Liver (tissue), 9 donors: ENCODE measurements around the gene ZDHHC5. TPM values are rescaled to one million over a fixed set of nuclear protein-coding genes. Genes with fewer than 3 reads are reported as not detected.

ENCODE experiments used
- DNase-seq: peaks from one replicate; pipeline ENCODE4 v3.0.0-alpha.2; 2017; ENCODE audit warnings: low spot score
- H3K27ac ChIP-seq, 2 donors: one replicate each; pipeline ENCODE4 v1.7.0; 2013; ENCODE audit warnings: inconsistent platforms in 2 of 2, low read length in 2 of 2, control low read depth in 1 of 2, low read depth in 1 of 2, mild to moderate bottlenecking in 1 of 2
- H3K27me3 ChIP-seq, 4 donors: one replicate each; pipeline versions ENCODE4 v1.6.1 to v1.7.0; 2013; ENCODE audit warnings: low read length in 3 of 4, inconsistent platforms in 1 of 4, mild to moderate bottlenecking in 1 of 4, moderate library complexity in 1 of 4; ENCODE audit not compliant: control insufficient read depth in 4 of 4, insufficient read depth in 4 of 4
- H3K36me3 ChIP-seq, 4 donors: one replicate each; pipeline versions ENCODE4 v1.6.1 to v1.7.0; 2013; ENCODE audit warnings: low read length in 3 of 4, mild to moderate bottlenecking in 3 of 4, low read depth in 1 of 4, moderate library complexity in 1 of 4; ENCODE audit not compliant: control insufficient read depth in 4 of 4, insufficient read depth in 3 of 4
- H3K4me1 ChIP-seq, 4 donors: one replicate each; pipeline versions ENCODE4 v1.6.1 to v1.7.0; 2013; ENCODE audit warnings: low read length in 3 of 4, mild to moderate bottlenecking in 3 of 4, moderate library complexity in 1 of 4; ENCODE audit not compliant: control insufficient read depth in 4 of 4, insufficient read depth in 4 of 4
- H3K4me3 ChIP-seq, 3 donors: one replicate each; pipeline versions ENCODE4 v1.6.1 to v1.7.0; 2013; ENCODE audit warnings: low read length in 3 of 3, control low read depth in 1 of 3, low read depth in 1 of 3, mild to moderate bottlenecking in 1 of 3
- H3K9ac ChIP-seq, 2 donors: one replicate each; pipeline ENCODE4 v1.7.0; 2013; ENCODE audit warnings: low read length in 2 of 2, mild to moderate bottlenecking in 2 of 2, moderate library complexity in 2 of 2, control low read depth in 1 of 2, low read depth in 1 of 2
- H3K9me3 ChIP-seq, 4 donors: one replicate each; pipeline versions ENCODE4 v1.6.1 to v1.7.0; 2013; ENCODE audit warnings: low read length in 3 of 4; ENCODE audit not compliant: control insufficient read depth in 4 of 4
- ATF3 ChIP-seq: IDR thresholded peaks from 2 replicates; pipeline ENCODE4 v1.6.1; 2016; ENCODE audit warnings: antibody characterized with exemption
- CTCF ChIP-seq: fragments of 150-350 bp; IDR thresholded peaks from 2 replicates; pipeline ENCODE4 v1.5.1; 2017; ENCODE audit warnings: improper control_type of control experiment, low read depth, low read length; ENCODE audit not compliant: missing input control
- EGR1 ChIP-seq, 2 donors: IDR thresholded peaks; 2 replicates each; pipeline ENCODE4 v1.6.1; 2016 to 2018; ENCODE audit warnings: antibody characterized with exemption in 2 of 2, low read depth in 2 of 2
- FOXA1 ChIP-seq: IDR thresholded peaks from 2 replicates; pipeline ENCODE4 v1.6.1; 2016; ENCODE audit warnings: antibody characterized with exemption
- HNF4A ChIP-seq, 2 donors: conservative IDR thresholded peaks; 2 replicates each; pipeline ENCODE4 v1.6.1; 2016; ENCODE audit warnings: antibody characterized with exemption in 2 of 2, mild to moderate bottlenecking in 2 of 2
- HNF4G ChIP-seq: IDR thresholded peaks from 2 replicates; pipeline ENCODE4 v1.6.1; 2016; ENCODE audit warnings: antibody characterized with exemption
- MAX ChIP-seq: IDR thresholded peaks from 2 replicates; pipeline ENCODE4 v1.6.1; 2016; ENCODE audit warnings: antibody characterized with exemption
- NR2F2 ChIP-seq: IDR thresholded peaks from 2 replicates; pipeline ENCODE4 v1.6.1; 2016; ENCODE audit warnings: antibody characterized with exemption
- RAD21 ChIP-seq, 2 donors: IDR thresholded peaks; 2 replicates each; pipeline ENCODE4 v1.6.1; 2016; ENCODE audit warnings: antibody characterized with exemption in 2 of 2, mild to moderate bottlenecking in 2 of 2
- TAF1 ChIP-seq: conservative IDR thresholded peaks from 2 replicates; pipeline ENCODE4 v1.6.1; 2016; ENCODE audit warnings: antibody characterized with exemption, mild to moderate bottlenecking
- YY1 ChIP-seq: IDR thresholded peaks from 2 replicates; pipeline ENCODE4 v1.6.1; 2016; ENCODE audit warnings: antibody characterized with exemption, mild to moderate bottlenecking
- WGBS: extraction: QIAGEN DNeasy Blood & Tissue Kit; methylation state at CpG from one replicate; pipeline ENCODE4 v1.1.7; 2013; 5-methylcytosine and 5-hydroxymethylcytosine counted together
- polyA plus RNA-seq, 2 donors: library from polyadenylated mRNA; stranded (reverse) in 1 of 2; unstranded in 1 of 2; fragments of 200-250 nt in 1 of 2; fragments of >200 nt in 1 of 2; fragmentation: Nextera tagmentation in 1 of 2; extraction: Ambion mirVana in 1 of 2; gene quantifications; one replicate each; pipeline versions ENCODE4 v1.2.1 to v1.2.3, GENCODE V29; 2013 to 2015
- total RNA-seq, 2 donors: library from RNA; depleted of rRNA; stranded (reverse); fragments of >200 nt; gene quantifications; one replicate each; pipeline ENCODE4 v1.2.3, GENCODE V29; 2014
- TF ChIP-seq, protein P1 (sequence below): IDR thresholded peaks from 2 replicates; pipeline ENCODE4 v1.6.1; 2016; ENCODE audit warnings: antibody characterized with exemption, mild to moderate bottlenecking
- donor health status: healthy.
- donor health status: healthy.
- donor health status: healthy.
- donor health status: healthy.
- donor health status: healthy.

Gene ZDHHC5
- total and polyA plus RNA-seq, 4 donors: 7.2 to 31.4 (median 26.1) TPM

DNA sequence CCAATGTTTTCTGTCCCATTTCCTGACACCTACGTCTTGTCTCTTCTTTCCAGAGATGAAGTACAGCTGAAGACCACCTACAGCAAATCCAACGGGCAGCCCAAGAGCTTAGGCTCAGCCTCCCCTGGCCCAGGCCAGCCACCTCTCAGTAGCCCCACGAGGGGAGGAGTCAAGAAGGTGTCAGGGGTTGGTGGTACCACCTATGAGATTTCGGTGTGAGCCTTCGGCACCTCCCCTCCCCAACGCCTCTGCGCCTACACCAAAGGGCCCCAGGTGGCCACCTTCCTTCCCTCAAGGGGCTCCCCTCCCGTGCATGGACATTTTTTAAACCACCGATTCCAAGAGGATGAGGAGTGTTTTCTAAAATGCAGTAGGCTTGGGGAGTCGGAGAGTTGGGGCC, 31.9 kb downstream of the ZDHHC5 start:
- TF ChIP-seq CTCF: no peak
- no peak for TF ChIP-seq TAF1
- TF ChIP-seq MAX: no peak
- no peak for TF ChIP-seq RAD21 (IDR thresholded peaks at IDR 0.05)
- no peak for TF ChIP-seq NR2F2
- TF ChIP-seq YY1: no peak
- TF ChIP-seq, protein P1, sequence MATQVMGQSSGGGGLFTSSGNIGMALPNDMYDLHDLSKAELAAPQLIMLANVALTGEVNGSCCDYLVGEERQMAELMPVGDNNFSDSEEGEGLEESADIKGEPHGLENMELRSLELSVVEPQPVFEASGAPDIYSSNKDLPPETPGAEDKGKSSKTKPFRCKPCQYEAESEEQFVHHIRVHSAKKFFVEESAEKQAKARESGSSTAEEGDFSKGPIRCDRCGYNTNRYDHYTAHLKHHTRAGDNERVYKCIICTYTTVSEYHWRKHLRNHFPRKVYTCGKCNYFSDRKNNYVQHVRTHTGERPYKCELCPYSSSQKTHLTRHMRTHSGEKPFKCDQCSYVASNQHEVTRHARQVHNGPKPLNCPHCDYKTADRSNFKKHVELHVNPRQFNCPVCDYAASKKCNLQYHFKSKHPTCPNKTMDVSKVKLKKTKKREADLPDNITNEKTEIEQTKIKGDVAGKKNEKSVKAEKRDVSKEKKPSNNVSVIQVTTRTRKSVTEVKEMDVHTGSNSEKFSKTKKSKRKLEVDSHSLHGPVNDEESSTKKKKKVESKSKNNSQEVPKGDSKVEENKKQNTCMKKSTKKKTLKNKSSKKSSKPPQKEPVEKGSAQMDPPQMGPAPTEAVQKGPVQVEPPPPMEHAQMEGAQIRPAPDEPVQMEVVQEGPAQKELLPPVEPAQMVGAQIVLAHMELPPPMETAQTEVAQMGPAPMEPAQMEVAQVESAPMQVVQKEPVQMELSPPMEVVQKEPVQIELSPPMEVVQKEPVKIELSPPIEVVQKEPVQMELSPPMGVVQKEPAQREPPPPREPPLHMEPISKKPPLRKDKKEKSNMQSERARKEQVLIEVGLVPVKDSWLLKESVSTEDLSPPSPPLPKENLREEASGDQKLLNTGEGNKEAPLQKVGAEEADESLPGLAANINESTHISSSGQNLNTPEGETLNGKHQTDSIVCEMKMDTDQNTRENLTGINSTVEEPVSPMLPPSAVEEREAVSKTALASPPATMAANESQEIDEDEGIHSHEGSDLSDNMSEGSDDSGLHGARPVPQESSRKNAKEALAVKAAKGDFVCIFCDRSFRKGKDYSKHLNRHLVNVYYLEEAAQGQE: no peak
- no peaks in the 10 kb centered on the region for H3K9me3 ChIP-seq
- no peaks in the 10 kb centered on the region for H3K27me3 ChIP-seq
- DNase-seq: no peak
- no peaks in the 10 kb centered on the region for H3K4me1 ChIP-seq
- H3K27ac ChIP-seq: no peak overlapping the region
- H3K9ac ChIP-seq: no peak overlapping the region
- 92% methylated on average over 10 of the region's 10 CpGs for WGBS
- no peak overlapping the region for H3K4me3 ChIP-seq
- H3K36me3 ChIP-seq: peaks cover 21 to 76% (median 50%) of the 10 kb centered on the region in 4 donors

DNA sequence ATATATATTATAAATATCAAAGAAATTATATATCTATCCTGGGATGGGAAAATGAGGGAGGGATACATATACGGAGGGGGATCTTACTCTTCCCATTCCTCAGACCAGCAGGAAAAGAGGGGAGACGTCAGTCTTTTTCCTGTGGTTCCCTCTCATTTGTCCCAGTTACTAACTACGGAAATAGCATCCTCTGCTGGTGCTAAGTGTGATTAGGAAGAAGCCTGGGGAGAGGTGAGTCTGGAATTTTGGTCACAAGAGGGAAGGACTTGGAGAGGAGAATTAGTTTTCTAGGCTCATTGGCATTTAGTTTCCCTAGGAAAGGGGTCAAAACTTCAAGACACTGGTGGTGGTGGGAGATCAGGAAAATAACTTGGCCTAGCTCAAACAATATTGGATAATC, 32.5 kb downstream of the ZDHHC5 start:
- DNase-seq: no peak
- Histone ChIP-seq H3K4me3 (no peak overlapping the region), H3K27ac (no peak overlapping the region), H3K9me3 (no peaks in the 10 kb centered on the region), H3K9ac (no peak overlapping the region), H3K36me3 (peaks cover 21 to 71% (median 47%) of the 10 kb centered on the region in 4 donors), H3K4me1 (no peaks in the 10 kb centered on the region), H3K27me3 (no peaks in the 10 kb centered on the region)
- 82% methylated on average over 3 of the region's 3 CpGs for WGBS
- no peak for TF ChIP-seq ATF3
- no peak for TF ChIP-seq FOXA1
- no peak for TF ChIP-seq EGR1 (IDR thresholded peaks at IDR 0.05; ENCODE audit: low read depth in 2 of 2)
- TF ChIP-seq, protein P1: no peak
- TF ChIP-seq NR2F2: no peak
- no peak for TF ChIP-seq MAX
- TF ChIP-seq HNF4A (conservative IDR thresholded peaks at IDR 0.05): no peak
- no peak for TF ChIP-seq HNF4G
- no peak for TF ChIP-seq RAD21 (IDR thresholded peaks at IDR 0.05)
- no peak for TF ChIP-seq YY1
